H9 (cell line): ENCODE data around the gene ADAM33. TPM values are rescaled to one million over a fixed set of nuclear protein-coding genes. Genes with fewer than 3 reads are reported as not detected.

Experiments used
- DNase-seq: peaks from one replicate; pipeline ENCODE4 v3.0.0-alpha.2; 2017
- H2AFZ ChIP-seq: one replicate; pipeline ENCODE4 v1.6.1; 2013; ENCODE audit warnings: mild to moderate bottlenecking, low read length, control low read depth, moderate library complexity
- H2AK5ac ChIP-seq: 2 replicates; pipeline ENCODE4 v1.6.1; 2013; ENCODE audit warnings: low read length, control low read depth, mixed read lengths; ENCODE audit not compliant: insufficient read length
- H2BK120ac ChIP-seq: one replicate; pipeline ENCODE4 v1.6.1; 2013; ENCODE audit warnings: low read depth, mild to moderate bottlenecking, low read length, control low read depth, inconsistent platforms; ENCODE audit not compliant: poor library complexity, severe bottlenecking
- H2BK12ac ChIP-seq: 2 replicates; pipeline ENCODE4 v1.6.1; 2013; ENCODE audit warnings: low read length, control low read depth, mixed read lengths, low read depth; ENCODE audit not compliant: insufficient read length
- H2BK15ac ChIP-seq: 2 replicates; pipeline ENCODE4 v1.6.1; 2013; ENCODE audit warnings: low read depth, low read length, control low read depth
- H2BK20ac ChIP-seq: one replicate; pipeline ENCODE4 v1.6.1; 2013; ENCODE audit warnings: low read depth, mild to moderate bottlenecking, low read length, control low read depth, inconsistent platforms; ENCODE audit not compliant: poor library complexity, severe bottlenecking
- H2BK5ac ChIP-seq: 2 replicates; pipeline ENCODE4 v1.6.1; 2013; ENCODE audit warnings: low read length, control low read depth, mixed read lengths; ENCODE audit not compliant: insufficient read length
- H3K14ac ChIP-seq: 2 replicates; pipeline ENCODE4 v1.6.1; 2013; ENCODE audit warnings: low read length, control low read depth; ENCODE audit not compliant: insufficient read depth
- H3K18ac ChIP-seq: 2 replicates; pipeline ENCODE4 v1.6.1; 2013; ENCODE audit warnings: low read depth, mild to moderate bottlenecking, mixed read lengths, low read length, control low read depth; ENCODE audit not compliant: insufficient read length
- H3K23ac ChIP-seq: 2 replicates; pipeline ENCODE4 v1.6.1; 2013; ENCODE audit warnings: low read length, control low read depth, mixed read lengths, low read depth; ENCODE audit not compliant: insufficient read length
- H3K23me2 ChIP-seq: 2 replicates; pipeline ENCODE4 v1.6.1; 2013; ENCODE audit warnings: low read depth, mild to moderate bottlenecking, mixed read lengths, low read length, control low read depth; ENCODE audit not compliant: insufficient read length, poor library complexity, severe bottlenecking
- H3K27ac ChIP-seq: 2 replicates; pipeline ENCODE4 v1.5.1; 2013; ENCODE audit warnings: low read length, control low read depth, mixed read lengths, low read depth; ENCODE audit not compliant: insufficient read length
- H3K27me3 ChIP-seq: 2 replicates; pipeline ENCODE4 v1.6.1; 2013; ENCODE audit warnings: low read length, control low read depth, inconsistent platforms; ENCODE audit not compliant: insufficient read depth
- H3K4ac ChIP-seq: 2 replicates; pipeline ENCODE4 v1.6.1; 2013; ENCODE audit warnings: low read depth, mild to moderate bottlenecking, control low read depth, inconsistent platforms, low read length, moderate library complexity
- H3K4me1 ChIP-seq: 2 replicates; pipeline ENCODE4 v1.6.1; 2013; ENCODE audit warnings: low read length, control low read depth, inconsistent platforms; ENCODE audit not compliant: insufficient read depth
- H3K4me2 ChIP-seq: 2 replicates; pipeline ENCODE4 v1.6.1; 2013; ENCODE audit warnings: low read length, control low read depth, mixed read lengths; ENCODE audit not compliant: insufficient read length, insufficient read depth
- H3K56ac ChIP-seq: 2 replicates; pipeline ENCODE4 v1.6.1; 2013; ENCODE audit warnings: low read depth, mild to moderate bottlenecking, mixed read lengths, low read length, control low read depth; ENCODE audit not compliant: insufficient read length
- H3K79me1 ChIP-seq: 2 replicates; pipeline ENCODE4 v1.6.1; 2013; ENCODE audit warnings: low read depth, mild to moderate bottlenecking, moderate library complexity, low read length, control low read depth, inconsistent platforms; ENCODE audit not compliant: insufficient read depth, poor library complexity, severe bottlenecking
- H3K79me2 ChIP-seq: 2 replicates; pipeline ENCODE4 v1.6.1; 2013; ENCODE audit warnings: low read length, control low read depth, inconsistent platforms; ENCODE audit not compliant: insufficient read depth
- H3K9ac ChIP-seq: 2 replicates; pipeline ENCODE4 v1.6.1; 2013; ENCODE audit warnings: low read length, control low read depth, mixed read lengths; ENCODE audit not compliant: insufficient read length; ENCODE audit errors: extremely low read depth
- H3K9me3 ChIP-seq: one replicate; pipeline ENCODE4 v1.6.1; 2013; ENCODE audit warnings: low read depth, low read length, inconsistent platforms; ENCODE audit not compliant: control insufficient read depth
- H3T11ph ChIP-seq: one replicate; pipeline ENCODE4 v1.6.1; 2013; ENCODE audit warnings: mild to moderate bottlenecking, low read length, control low read depth, inconsistent platforms
- H4K20me1 ChIP-seq: one replicate; pipeline ENCODE4 v1.6.1; 2013; ENCODE audit not compliant: control insufficient read depth, insufficient read length, insufficient read depth
- H4K5ac ChIP-seq: 2 replicates; pipeline ENCODE4 v1.6.1; 2013; ENCODE audit warnings: low read depth, mild to moderate bottlenecking, mixed read lengths, low read length, control low read depth; ENCODE audit not compliant: insufficient read length
- H4K8ac ChIP-seq: replicated peaks from 2 replicates; pipeline ENCODE4 v1.6.1; 2013; ENCODE audit warnings: low read length, control low read depth, mixed read lengths, low read depth; ENCODE audit not compliant: insufficient read length
- H4K91ac ChIP-seq: 2 replicates; pipeline ENCODE4 v1.6.1; 2013; ENCODE audit warnings: low read depth, mild to moderate bottlenecking, moderate library complexity, mixed read lengths, low read length, control low read depth; ENCODE audit not compliant: insufficient read length
- H3K27ac Mint-ChIP-seq, 3 experiments: 2 replicates in 2 of 3; 3 replicates in 1 of 3; pipeline ENCODE4 v1.8.0; 2020 to 2021; ENCODE audit warnings: mixed read lengths in 3 of 3, mild to moderate bottlenecking in 1 of 3, moderate library complexity in 1 of 3
- H3K27me3 Mint-ChIP-seq: 2 replicates; pipeline ENCODE4 v1.8.0; 2021; ENCODE audit warnings: low read depth, mild to moderate bottlenecking, moderate library complexity, mixed read lengths
- H3K36me3 Mint-ChIP-seq, 3 experiments: 2 replicates in 2 of 3; 3 replicates in 1 of 3; pipeline ENCODE4 v1.8.0; 2020 to 2021; ENCODE audit warnings: low read depth in 3 of 3, mixed read lengths in 3 of 3; ENCODE audit not compliant: insufficient read depth in 1 of 3
- H3K4me1 Mint-ChIP-seq, 2 experiments: 2 replicates each; pipeline ENCODE4 v1.8.0; 2020; ENCODE audit warnings: mixed read lengths in 2 of 2
- H3K4me3 Mint-ChIP-seq, 2 experiments: 2 replicates in 1 of 2; 3 replicates in 1 of 2; pipeline ENCODE4 v1.8.0; 2020 to 2021; ENCODE audit warnings: mild to moderate bottlenecking in 2 of 2, mixed read lengths in 2 of 2, moderate library complexity in 1 of 2
- H3K9me3 Mint-ChIP-seq, 2 experiments: 2 replicates in 1 of 2; 3 replicates in 1 of 2; pipeline ENCODE4 v1.8.0; 2020; ENCODE audit warnings: mild to moderate bottlenecking in 2 of 2, mixed read lengths in 2 of 2, moderate library complexity in 1 of 2
- CTCF ChIP-seq: fragments of 200-600 bp; sonication (generic); conservative IDR thresholded peaks from 3 replicates; pipeline ENCODE4 v1.8.0; 2021; ENCODE audit warnings: antibody characterized with exemption, mild to moderate bottlenecking
- WGBS: extraction: QIAGEN DNeasy Blood & Tissue Kit; methylation state at CpG from one replicate; pipeline ENCODE4 v1.1.7; 2013; ENCODE audit warnings: missing lambda C conversion rate, low lambda C conversion rate, mixed read lengths; ENCODE audit not compliant: insufficient read length; ENCODE audit errors: extremely low coverage; 5-methylcytosine and 5-hydroxymethylcytosine counted together
- total RNA-seq: library from RNA; stranded (reverse); gene quantifications from 2 replicates; pipeline ENCODE4 v1.2.1, GENCODE V29; 2021

ADAM33 gene
- total RNA-seq, 1 experiment from 2014 or later = 4.0 TPM

GRCh38 chr20:3678198-3678597 lies 3.6 kb downstream of the ADAM33 start:
- Histone ChIP-seq H3K23me2 (peaks cover 13% of the 10 kb centered on the region), H4K20me1 (no peaks in the 10 kb centered on the region), H3K18ac (no peak overlapping the region), H3K9me3 (no peaks in the 10 kb centered on the region), H2BK15ac (no peak overlapping the region), H4K8ac (no peak overlapping the region), H2BK20ac (no peak overlapping the region), H3K27me3 (no peaks in the 10 kb centered on the region; the same call in 1 of the 2 replicates), H2BK12ac (no peak overlapping the region), H2AK5ac (no peak overlapping the region), H3K14ac (no peak overlapping the region), H2BK5ac (no peak overlapping the region), H2BK120ac (no peak overlapping the region), H3K4me2 (no peak overlapping the region), H3K56ac (no peak overlapping the region), H3K79me2 (no peaks in the 10 kb centered on the region), H3K4me1 (no peaks in the 10 kb centered on the region; the same call in 1 of the 2 replicates), H3K9ac (no peak overlapping the region), H4K5ac (no peak overlapping the region), H3K4ac (no peak overlapping the region), H3K79me1 (no peaks in the 10 kb centered on the region), H3K27ac (no peak overlapping the region), H4K91ac (no peak overlapping the region), H3T11ph (no peak overlapping the region), H3K23ac (no peak overlapping the region), H2AFZ (no peak overlapping the region)
- TF ChIP-seq CTCF = no peak
- Mint-ChIP-seq H3K27me3 (peaks cover 45% of the 10 kb centered on the region), H3K9me3 (no peaks in the 10 kb centered on the region; a peak in 1 of 5 replicates), H3K4me1 (peaks cover 16 to 29% of the 10 kb centered on the region in 2 experiments), H3K36me3 (no peaks in the 10 kb centered on the region), H3K4me3 (no peak overlapping the region), H3K27ac (no peak overlapping the region)
- no CpG with 5 or more reads among the region's 2 CpGs for WGBS
- no peak for DNase-seq
